Neural progenitor cell (in vitro differentiated cells): ENCODE results near the gene FAM177B.

Experiments used
- CTCF ChIP-seq: fragments of 200-600 bp; sonication (generic); IDR thresholded peaks from 2 replicates; pipeline ENCODE4 v1.5.1; 2017; ENCODE audit warnings: antibody characterized with exemption, mild to moderate bottlenecking
- EZH2 ChIP-seq: fragments of 200-600 bp; sonication (generic); IDR thresholded peaks from 2 replicates; pipeline ENCODE4 v1.6.1; 2017; ENCODE audit warnings: antibody characterized with exemption, mild to moderate bottlenecking, moderate library complexity

GRCh38 chr1:222697203-222697602 lies 39.8 kb upstream of the FAM177B start:
- TF ChIP-seq CTCF (no peak), EZH2 (no peak)
